WTC11 (cell line): ENCODE results near the gene HES3. TPM values are rescaled to one million over a fixed set of nuclear protein-coding genes. Genes with fewer than 3 reads are reported as not detected.
A peak's percentile ranks its signal among the peaks of the same experiment; 100 is the strongest.

Source experiments
- ATF1 ChIP-seq: sonication (generic); formaldehyde crosslinking; IDR thresholded peaks from 2 replicates; pipeline ENCODE4 v1.8.1; 2023; ENCODE audit warnings: mild to moderate bottlenecking, moderate library complexity, missing genetic modification reagents
- CREB1 ChIP-seq: sonication (generic); formaldehyde crosslinking; IDR thresholded peaks from 2 replicates; pipeline ENCODE4 v1.8.0; 2023; ENCODE audit warnings: mild to moderate bottlenecking, missing genetic modification reagents
- ESRRA ChIP-seq: sonication (generic); formaldehyde crosslinking; IDR thresholded peaks from 2 replicates; pipeline ENCODE4 v1.8.1; 2022; ENCODE audit warnings: mild to moderate bottlenecking, missing genetic modification reagents, borderline replicate concordance
- GABPB1 ChIP-seq: sonication (generic); formaldehyde crosslinking; IDR thresholded peaks from 2 replicates; pipeline ENCODE4 v1.8.1; 2023; ENCODE audit warnings: mild to moderate bottlenecking, missing genetic modification reagents
- GRHL2 ChIP-seq: fragments of 250-450 bp; sonication (Bioruptor Pico); IDR thresholded peaks from 2 replicates; pipeline ENCODE4 v1.8.0; 2022; ENCODE audit warnings: mild to moderate bottlenecking, moderate library complexity; ENCODE audit not compliant: insufficient replicate concordance, severe bottlenecking
- NFE2L1 ChIP-seq: sonication (generic); formaldehyde crosslinking; IDR thresholded peaks from 2 replicates; pipeline ENCODE4 v1.8.1; 2023; ENCODE audit warnings: missing genetic modification reagents
- NFYB ChIP-seq: sonication (generic); formaldehyde crosslinking; conservative IDR thresholded peaks from 2 replicates; pipeline ENCODE4 v1.8.0; 2022; ENCODE audit warnings: low read depth, missing genetic modification reagents
- NR1H2 ChIP-seq: sonication (generic); formaldehyde crosslinking; IDR thresholded peaks from 2 replicates; pipeline ENCODE4 v1.9.0; 2021; ENCODE audit warnings: mild to moderate bottlenecking, moderate library complexity, missing genetic modification reagents
- PRRX2 ChIP-seq: fragments of 250-450 bp; sonication (Bioruptor Pico); IDR thresholded peaks from 2 replicates; pipeline ENCODE4 v1.8.0; 2021; ENCODE audit warnings: mild to moderate bottlenecking
- TEAD1 ChIP-seq: sonication (generic); formaldehyde crosslinking; IDR thresholded peaks from 2 replicates; pipeline ENCODE4 v1.8.0; 2022; ENCODE audit warnings: mild to moderate bottlenecking, missing genetic modification reagents
- TEAD4 ChIP-seq: sonication (generic); formaldehyde crosslinking; IDR thresholded peaks from 2 replicates; pipeline ENCODE4 v1.8.0; 2022; ENCODE audit warnings: mild to moderate bottlenecking, missing genetic modification reagents
- ZNF121 ChIP-seq: sonication (generic); formaldehyde crosslinking; IDR thresholded peaks from 2 replicates; pipeline ENCODE4 v1.8.0; 2023; ENCODE audit warnings: missing genetic modification reagents
- total RNA-seq: library from RNA; stranded (reverse); gene quantifications from 3 replicates; pipeline ENCODE4 v1.2.3, GENCODE V29; 2021
- TF ChIP-seq, protein P1 (sequence below): sonication (generic); formaldehyde crosslinking; IDR thresholded peaks from 2 replicates; pipeline ENCODE4 v1.8.0; 2022; ENCODE audit warnings: missing genetic modification reagents
- TF ChIP-seq, protein P2 (sequence below): sonication (generic); formaldehyde crosslinking; IDR thresholded peaks from 2 replicates; pipeline ENCODE4 v1.8.1; 2023; ENCODE audit warnings: mild to moderate bottlenecking, moderate library complexity, missing genetic modification reagents
- TF ChIP-seq, protein P3 (sequence below): fragments of 250-450 bp; sonication (Bioruptor Pico); IDR thresholded peaks from 2 replicates; pipeline ENCODE4 v2.1.2; 2022; ENCODE audit warnings: mild to moderate bottlenecking, moderate library complexity
- TF ChIP-seq, protein P4 (sequence below): fragments of 250-450 bp; sonication (Bioruptor Pico); IDR thresholded peaks from 2 replicates; pipeline ENCODE4 v1.8.0; 2021; ENCODE audit warnings: mild to moderate bottlenecking
- TF ChIP-seq, protein P5 (sequence below): fragments of 250-450 bp; sonication (Bioruptor Pico); IDR thresholded peaks from 2 replicates; pipeline ENCODE4 v1.9.0; 2021; ENCODE audit warnings: mild to moderate bottlenecking, borderline replicate concordance
- TF ChIP-seq, protein P6 (sequence below): sonication (generic); formaldehyde crosslinking; IDR thresholded peaks from 2 replicates; pipeline ENCODE4 v1.8.1; 2023; ENCODE audit warnings: mild to moderate bottlenecking, missing genetic modification reagents, moderate library complexity
- TF ChIP-seq, protein P7 (sequence below): fragments of 250-450 bp; sonication (Bioruptor Pico); IDR thresholded peaks from 2 replicates; pipeline ENCODE4 v1.9.0; 2021; ENCODE audit warnings: moderate library complexity, mild to moderate bottlenecking, inconsistent platforms, borderline replicate concordance
- TF ChIP-seq, protein P8 (sequence below): fragments of 250-450 bp; sonication (Bioruptor Pico); conservative IDR thresholded peaks from 2 replicates; pipeline ENCODE4 v1.9.0; 2021; ENCODE audit warnings: mild to moderate bottlenecking

Gene HES3
- total RNA-seq, 1 experiment from 2014 or later, result 74.7 TPM

DNA sequence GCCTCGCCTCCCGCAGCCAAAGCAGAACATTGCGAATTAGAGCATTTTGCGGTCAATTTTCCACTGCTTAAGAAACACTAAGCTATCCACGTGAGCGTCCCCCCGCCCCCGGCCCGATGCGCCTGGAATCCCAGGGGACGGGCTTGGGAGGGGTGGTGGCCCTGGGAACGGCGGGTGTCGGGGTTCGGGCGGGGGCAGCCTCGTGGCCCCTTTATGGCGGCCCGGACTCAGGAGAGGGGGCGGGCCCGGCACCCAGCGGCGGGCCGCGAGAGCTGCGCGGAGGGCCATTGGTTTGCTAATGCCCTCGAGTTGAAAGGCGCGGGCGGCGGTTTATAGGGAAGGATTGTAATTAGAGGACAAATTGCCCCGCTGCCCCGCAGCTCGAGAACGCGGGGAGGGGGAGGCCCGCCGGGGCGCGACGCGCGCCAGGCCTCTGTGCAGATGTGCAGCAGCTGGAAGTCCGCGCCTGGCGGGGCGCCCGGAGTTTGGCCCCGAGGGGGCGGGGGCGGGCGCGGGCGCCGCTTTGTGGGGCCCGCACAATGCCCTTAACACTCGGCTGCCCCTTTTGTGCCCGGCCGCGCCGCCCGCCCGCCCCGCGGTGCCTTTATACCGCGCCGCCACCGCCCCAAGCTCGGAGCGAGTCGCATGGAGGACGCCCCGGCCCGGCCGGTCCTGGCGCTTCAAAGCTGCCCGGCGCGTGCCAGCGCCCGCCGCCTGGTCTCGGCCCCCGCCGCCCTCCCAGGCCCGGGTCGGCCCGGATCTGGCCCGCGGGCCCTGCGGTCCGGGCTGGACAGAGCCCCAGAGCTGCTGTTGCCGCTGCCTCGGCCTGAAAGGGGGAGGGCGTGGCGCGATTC is 1.9 kb upstream of the HES3 start (continued):
- TF ChIP-seq, protein P1, sequence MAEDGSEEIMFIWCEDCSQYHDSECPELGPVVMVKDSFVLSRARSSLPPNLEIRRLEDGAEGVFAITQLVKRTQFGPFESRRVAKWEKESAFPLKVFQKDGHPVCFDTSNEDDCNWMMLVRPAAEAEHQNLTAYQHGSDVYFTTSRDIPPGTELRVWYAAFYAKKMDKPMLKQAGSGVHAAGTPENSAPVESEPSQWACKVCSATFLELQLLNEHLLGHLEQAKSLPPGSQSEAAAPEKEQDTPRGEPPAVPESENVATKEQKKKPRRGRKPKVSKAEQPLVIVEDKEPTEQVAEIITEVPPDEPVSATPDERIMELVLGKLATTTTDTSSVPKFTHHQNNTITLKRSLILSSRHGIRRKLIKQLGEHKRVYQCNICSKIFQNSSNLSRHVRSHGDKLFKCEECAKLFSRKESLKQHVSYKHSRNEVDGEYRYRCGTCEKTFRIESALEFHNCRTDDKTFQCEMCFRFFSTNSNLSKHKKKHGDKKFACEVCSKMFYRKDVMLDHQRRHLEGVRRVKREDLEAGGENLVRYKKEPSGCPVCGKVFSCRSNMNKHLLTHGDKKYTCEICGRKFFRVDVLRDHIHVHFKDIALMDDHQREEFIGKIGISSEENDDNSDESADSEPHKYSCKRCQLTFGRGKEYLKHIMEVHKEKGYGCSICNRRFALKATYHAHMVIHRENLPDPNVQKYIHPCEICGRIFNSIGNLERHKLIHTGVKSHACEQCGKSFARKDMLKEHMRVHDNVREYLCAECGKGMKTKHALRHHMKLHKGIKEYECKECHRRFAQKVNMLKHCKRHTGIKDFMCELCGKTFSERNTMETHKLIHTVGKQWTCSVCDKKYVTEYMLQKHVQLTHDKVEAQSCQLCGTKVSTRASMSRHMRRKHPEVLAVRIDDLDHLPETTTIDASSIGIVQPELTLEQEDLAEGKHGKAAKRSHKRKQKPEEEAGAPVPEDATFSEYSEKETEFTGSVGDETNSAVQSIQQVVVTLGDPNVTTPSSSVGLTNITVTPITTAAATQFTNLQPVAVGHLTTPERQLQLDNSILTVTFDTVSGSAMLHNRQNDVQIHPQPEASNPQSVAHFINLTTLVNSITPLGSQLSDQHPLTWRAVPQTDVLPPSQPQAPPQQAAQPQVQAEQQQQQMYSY (CRISPR knock-in tag), result no peak
- TF ChIP-seq, protein P2, sequence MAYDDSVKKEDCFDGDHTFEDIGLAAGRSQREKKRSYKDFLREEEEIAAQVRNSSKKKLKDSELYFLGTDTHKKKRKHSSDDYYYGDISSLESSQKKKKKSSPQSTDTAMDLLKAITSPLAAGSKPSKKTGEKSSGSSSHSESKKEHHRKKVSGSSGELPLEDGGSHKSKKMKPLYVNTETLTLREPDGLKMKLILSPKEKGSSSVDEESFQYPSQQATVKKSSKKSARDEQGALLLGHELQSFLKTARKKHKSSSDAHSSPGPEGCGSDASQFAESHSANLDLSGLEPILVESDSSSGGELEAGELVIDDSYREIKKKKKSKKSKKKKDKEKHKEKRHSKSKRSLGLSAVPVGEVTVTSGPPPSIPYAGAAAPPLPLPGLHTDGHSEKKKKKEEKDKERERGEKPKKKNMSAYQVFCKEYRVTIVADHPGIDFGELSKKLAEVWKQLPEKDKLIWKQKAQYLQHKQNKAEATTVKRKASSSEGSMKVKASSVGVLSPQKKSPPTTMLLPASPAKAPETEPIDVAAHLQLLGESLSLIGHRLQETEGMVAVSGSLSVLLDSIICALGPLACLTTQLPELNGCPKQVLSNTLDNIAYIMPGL, result no peak
- no peak for TF ChIP-seq GABPB1 (CRISPR knock-in tag)
- no peak for TF ChIP-seq ESRRA
- TF ChIP-seq ZNF121 (CRISPR knock-in tag), result no peak
- no peak for TF ChIP-seq PRRX2 (CRISPR knock-in tag)
- 0 out of 2 replicates have a peak, but pooled peaks have one; percentile 43 for TF ChIP-seq CREB1 (CRISPR knock-in tag)
- TF ChIP-seq, protein P3, sequence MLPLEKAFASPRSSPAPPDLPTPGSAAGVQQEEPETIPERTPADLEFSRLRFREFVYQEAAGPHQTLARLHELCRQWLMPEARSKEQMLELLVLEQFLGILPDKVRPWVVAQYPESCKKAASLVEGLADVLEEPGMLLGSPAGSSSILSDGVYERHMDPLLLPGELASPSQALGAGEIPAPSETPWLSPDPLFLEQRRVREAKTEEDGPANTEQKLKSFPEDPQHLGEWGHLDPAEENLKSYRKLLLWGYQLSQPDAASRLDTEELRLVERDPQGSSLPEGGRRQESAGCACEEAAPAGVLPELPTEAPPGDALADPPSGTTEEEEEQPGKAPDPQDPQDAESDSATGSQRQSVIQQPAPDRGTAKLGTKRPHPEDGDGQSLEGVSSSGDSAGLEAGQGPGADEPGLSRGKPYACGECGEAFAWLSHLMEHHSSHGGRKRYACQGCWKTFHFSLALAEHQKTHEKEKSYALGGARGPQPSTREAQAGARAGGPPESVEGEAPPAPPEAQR (CRISPR knock-in tag), result no peak
- no peak for TF ChIP-seq GRHL2 (CRISPR knock-in tag)
- TF ChIP-seq NFYB (CRISPR knock-in tag), result no peak; the same call in 1 of the 2 replicates
- TF ChIP-seq NR1H2 (CRISPR knock-in tag), result no peak
- TF ChIP-seq, protein P4, sequence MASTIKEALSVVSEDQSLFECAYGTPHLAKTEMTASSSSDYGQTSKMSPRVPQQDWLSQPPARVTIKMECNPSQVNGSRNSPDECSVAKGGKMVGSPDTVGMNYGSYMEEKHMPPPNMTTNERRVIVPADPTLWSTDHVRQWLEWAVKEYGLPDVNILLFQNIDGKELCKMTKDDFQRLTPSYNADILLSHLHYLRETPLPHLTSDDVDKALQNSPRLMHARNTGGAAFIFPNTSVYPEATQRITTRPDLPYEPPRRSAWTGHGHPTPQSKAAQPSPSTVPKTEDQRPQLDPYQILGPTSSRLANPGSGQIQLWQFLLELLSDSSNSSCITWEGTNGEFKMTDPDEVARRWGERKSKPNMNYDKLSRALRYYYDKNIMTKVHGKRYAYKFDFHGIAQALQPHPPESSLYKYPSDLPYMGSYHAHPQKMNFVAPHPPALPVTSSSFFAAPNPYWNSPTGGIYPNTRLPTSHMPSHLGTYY (CRISPR knock-in tag), result no peak
- 0 out of 2 replicates have a peak, but pooled peaks have one; percentile 23 for TF ChIP-seq ATF1 (CRISPR knock-in tag)
- no peak for TF ChIP-seq TEAD1 (CRISPR knock-in tag)
- TF ChIP-seq TEAD4, result no peak
- TF ChIP-seq, protein P5, sequence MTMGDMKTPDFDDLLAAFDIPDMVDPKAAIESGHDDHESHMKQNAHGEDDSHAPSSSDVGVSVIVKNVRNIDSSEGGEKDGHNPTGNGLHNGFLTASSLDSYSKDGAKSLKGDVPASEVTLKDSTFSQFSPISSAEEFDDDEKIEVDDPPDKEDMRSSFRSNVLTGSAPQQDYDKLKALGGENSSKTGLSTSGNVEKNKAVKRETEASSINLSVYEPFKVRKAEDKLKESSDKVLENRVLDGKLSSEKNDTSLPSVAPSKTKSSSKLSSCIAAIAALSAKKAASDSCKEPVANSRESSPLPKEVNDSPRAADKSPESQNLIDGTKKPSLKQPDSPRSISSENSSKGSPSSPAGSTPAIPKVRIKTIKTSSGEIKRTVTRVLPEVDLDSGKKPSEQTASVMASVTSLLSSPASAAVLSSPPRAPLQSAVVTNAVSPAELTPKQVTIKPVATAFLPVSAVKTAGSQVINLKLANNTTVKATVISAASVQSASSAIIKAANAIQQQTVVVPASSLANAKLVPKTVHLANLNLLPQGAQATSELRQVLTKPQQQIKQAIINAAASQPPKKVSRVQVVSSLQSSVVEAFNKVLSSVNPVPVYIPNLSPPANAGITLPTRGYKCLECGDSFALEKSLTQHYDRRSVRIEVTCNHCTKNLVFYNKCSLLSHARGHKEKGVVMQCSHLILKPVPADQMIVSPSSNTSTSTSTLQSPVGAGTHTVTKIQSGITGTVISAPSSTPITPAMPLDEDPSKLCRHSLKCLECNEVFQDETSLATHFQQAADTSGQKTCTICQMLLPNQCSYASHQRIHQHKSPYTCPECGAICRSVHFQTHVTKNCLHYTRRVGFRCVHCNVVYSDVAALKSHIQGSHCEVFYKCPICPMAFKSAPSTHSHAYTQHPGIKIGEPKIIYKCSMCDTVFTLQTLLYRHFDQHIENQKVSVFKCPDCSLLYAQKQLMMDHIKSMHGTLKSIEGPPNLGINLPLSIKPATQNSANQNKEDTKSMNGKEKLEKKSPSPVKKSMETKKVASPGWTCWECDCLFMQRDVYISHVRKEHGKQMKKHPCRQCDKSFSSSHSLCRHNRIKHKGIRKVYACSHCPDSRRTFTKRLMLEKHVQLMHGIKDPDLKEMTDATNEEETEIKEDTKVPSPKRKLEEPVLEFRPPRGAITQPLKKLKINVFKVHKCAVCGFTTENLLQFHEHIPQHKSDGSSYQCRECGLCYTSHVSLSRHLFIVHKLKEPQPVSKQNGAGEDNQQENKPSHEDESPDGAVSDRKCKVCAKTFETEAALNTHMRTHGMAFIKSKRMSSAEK (CRISPR knock-in tag), result no peak
- TF ChIP-seq, protein P6, sequence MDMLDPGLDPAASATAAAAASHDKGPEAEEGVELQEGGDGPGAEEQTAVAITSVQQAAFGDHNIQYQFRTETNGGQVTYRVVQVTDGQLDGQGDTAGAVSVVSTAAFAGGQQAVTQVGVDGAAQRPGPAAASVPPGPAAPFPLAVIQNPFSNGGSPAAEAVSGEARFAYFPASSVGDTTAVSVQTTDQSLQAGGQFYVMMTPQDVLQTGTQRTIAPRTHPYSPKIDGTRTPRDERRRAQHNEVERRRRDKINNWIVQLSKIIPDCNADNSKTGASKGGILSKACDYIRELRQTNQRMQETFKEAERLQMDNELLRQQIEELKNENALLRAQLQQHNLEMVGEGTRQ (CRISPR knock-in tag), result no peak
- TF ChIP-seq, protein P7, sequence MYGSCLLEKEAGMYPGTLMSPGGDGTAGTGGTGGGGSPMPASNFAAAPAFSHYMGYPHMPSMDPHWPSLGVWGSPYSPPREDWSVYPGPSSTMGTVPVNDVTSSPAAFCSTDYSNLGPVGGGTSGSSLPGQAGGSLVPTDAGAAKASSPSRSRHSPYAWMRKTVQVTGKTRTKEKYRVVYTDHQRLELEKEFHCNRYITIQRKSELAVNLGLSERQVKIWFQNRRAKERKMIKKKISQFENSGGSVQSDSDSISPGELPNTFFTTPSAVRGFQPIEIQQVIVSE (CRISPR knock-in tag), result no peak
- TF ChIP-seq, protein P8, sequence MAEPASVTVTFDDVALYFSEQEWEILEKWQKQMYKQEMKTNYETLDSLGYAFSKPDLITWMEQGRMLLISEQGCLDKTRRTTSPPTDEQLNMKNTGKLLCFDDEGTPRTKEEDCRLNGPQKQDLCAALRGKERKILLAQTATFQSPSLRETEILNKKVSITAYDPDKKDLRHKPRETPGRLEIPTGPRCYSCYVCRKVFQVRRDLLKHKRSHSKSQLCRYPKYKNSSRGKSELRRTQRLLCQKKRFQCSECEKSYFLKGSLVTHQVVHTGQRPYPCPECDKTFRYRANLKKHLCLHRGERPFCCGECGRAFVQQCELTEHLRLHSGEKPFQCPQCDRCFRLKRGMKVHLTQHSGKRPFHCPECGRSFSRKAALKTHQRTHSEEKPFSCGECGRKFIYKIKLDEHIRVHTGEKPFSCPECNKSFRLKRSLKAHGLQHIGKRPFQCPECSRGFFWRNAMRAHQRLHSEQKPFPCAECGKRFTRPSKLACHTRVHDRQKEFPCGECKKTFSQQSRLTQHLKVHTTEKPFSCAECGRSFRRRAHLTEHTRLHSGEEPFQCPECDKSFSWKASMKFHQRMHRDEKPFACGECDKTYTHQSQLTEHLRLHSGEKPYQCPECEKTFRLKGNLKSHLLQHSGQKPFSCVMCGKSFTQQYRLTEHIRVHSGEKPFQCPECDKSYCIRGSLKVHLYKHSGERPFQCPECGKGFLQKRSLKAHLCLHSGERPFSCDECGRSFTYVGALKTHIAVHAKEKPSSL (CRISPR knock-in tag), result no peak
- TF ChIP-seq NFE2L1 (CRISPR knock-in tag), result no peak
